ENCODE data around the gene CMTM3. TPM values are rescaled to one million over a fixed set of nuclear protein-coding genes. Genes with fewer than 3 reads are reported as not detected.

CMTM3 gene
- total and polyA plus RNA-seq, 2 of the 4 experiments (the other 2 are of a cell fraction), result 4.5 to 35.5 TPM

DNA sequence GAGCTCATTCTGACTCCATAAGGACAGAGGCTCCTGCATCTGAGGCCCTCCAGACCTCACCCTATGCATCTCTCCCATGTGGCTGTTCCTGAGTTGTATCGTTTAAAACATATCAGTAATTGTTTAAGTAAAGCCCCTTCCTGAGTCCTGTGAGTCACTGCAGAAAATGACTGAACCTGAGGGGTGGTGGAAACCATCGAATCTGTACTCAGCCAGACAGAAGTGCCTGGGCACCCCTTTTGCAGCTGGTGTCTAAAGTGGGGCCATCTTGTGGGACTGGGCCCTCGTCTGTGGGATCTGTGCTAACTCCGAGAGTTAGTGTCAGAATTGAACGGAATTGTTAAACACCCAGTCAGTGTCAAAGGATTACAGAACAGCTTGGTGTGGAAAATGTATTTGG is 25.4 kb downstream of the CMTM3 start:
- Histone ChIP-seq H3K9me3 (ENCODE audit: control insufficient read depth, insufficient read depth, low read length) (no peaks in the 10 kb centered on the region), H3K4ac (ENCODE audit: low read depth, low read length) (no peak overlapping the region)
- CTCF ChIA-PET, result interaction anchor here (0.6 kb wide), 2 partner anchors 31 to 138 kb away, joined by 4 to 6 read pairs; no protein-coding TSS in a partner anchor

More for the DNA sequence above, 25.4 kb downstream of the CMTM3 start:
- Histone ChIP-seq H3K14ac (replicated peaks; ENCODE audit: low read depth, low read length) (no peak overlapping the region), H3K9me1 (ENCODE audit: insufficient read depth, low read length) (peaks cover 6% of the 10 kb centered on the region), H4K91ac (ENCODE audit: insufficient read depth, low read depth, low read length) (no peak overlapping the region), H3K27ac (ENCODE audit: insufficient read depth, low read length) (no peak overlapping the region), H2BK15ac (ENCODE audit: low read depth, low read length) (no peak overlapping the region), H2AK9ac (replicated peaks; ENCODE audit: low read depth, low read length, poor library complexity) (no peak overlapping the region), H4K20me1 (ENCODE audit: insufficient read depth, low read length) (no peaks in the 10 kb centered on the region), H3K4me2 (ENCODE audit: low read depth, low read length) (no peak overlapping the region), H3K4me1 (ENCODE audit: control insufficient read depth, insufficient read depth, low read length) (peaks cover 4% of the 10 kb centered on the region), H2BK120ac (ENCODE audit: low read depth, low read length) (no peak overlapping the region), H2AFZ (replicated peaks; ENCODE audit: low read length, poor library complexity) (no peak overlapping the region), H2AK5ac (ENCODE audit: low read depth, low read length) (no peak overlapping the region), H4K5ac (ENCODE audit: low read depth, low read length) (no peak overlapping the region), H3K36me3 (ENCODE audit: control insufficient read depth, insufficient read depth, low read length) (no peaks in the 10 kb centered on the region), H3K18ac (ENCODE audit: low read depth, low read length) (no peak overlapping the region), H3K56ac (ENCODE audit: extremely low read depth, insufficient read depth, low read length) (no peak overlapping the region), H3K23ac (ENCODE audit: low read depth, low read length) (no peak overlapping the region), H3K9ac (ENCODE audit: low read depth, low read length) (no peak overlapping the region), H2BK20ac (ENCODE audit: low read depth, low read length) (no peak overlapping the region), H2BK5ac (ENCODE audit: low read depth, low read length, poor library complexity, severe bottlenecking) (no peak overlapping the region), H3K4me3 (ENCODE audit: insufficient read depth, low read depth, low read length) (no peak overlapping the region), H3K79me1 (ENCODE audit: low read depth in 1 of 2, low read length in 2 of 2) (no peaks in the 10 kb centered on the region), H4K8ac (ENCODE audit: low read depth in 2 of 2, low read length in 2 of 2) (no peak overlapping the region), H3K27me3 (ENCODE audit: control insufficient read depth, insufficient read depth, low read length) (no peaks in the 10 kb centered on the region)
- POLR2A ChIA-PET (ENCODE audit: unreplicated experiment), result no interaction called here
- intact Hi-C loops (cut with micrococcal nuclease) (no loop called here), in situ Hi-C loops (cut with MboI; ENCODE audit: low sequenced_read_pairs) (no loop called here), dilution Hi-C loops (cut with HindIII; ENCODE audit: low sequenced_read_pairs, unreplicated experiment) (no loop called here)
- DNase-seq, result no peak
- ATAC-seq (ENCODE audit: low read depth), result no peak
- 80% methylated on average over 1 of the region's 5 CpGs; no CpG with 5 or more reads in 1 of the 2 experiments for WGBS, 2 experiments (ENCODE audit: extremely low coverage in 2 of 2, insufficient read length in 1 of 2)
- BruUV-seq (replicated peaks), result no TSS peak
- TF ChIP-seq MAZ (IDR thresholded peaks at IDR 0.05; ENCODE audit: borderline replicate concordance, low read depth, low read length) (no peak), MXI1 (IDR thresholded peaks at IDR 0.05; ENCODE audit: borderline replicate concordance, low read depth, low read length) (no peak), CHD1 (IDR thresholded peaks at IDR 0.05; ENCODE audit: low read depth, low read length) (no peak), POLR2A (IDR thresholded peaks at IDR 0.05; ENCODE audit: low read depth, low read length) (no peak), RCOR1 (IDR thresholded peaks at IDR 0.05; ENCODE audit: insufficient replicate concordance, low read length) (no peak), RAD21 (IDR thresholded peaks at IDR 0.05; ENCODE audit: low read length) (no peak), RFX5 (IDR thresholded peaks at IDR 0.05; ENCODE audit: low read depth, low read length) (no peak), FOS (IDR thresholded peaks at IDR 0.05; ENCODE audit: low read depth, low read length) (no peak), NFE2L2 (IDR thresholded peaks at IDR 0.05; ENCODE audit: low read depth, low read length) (no peak), SMC3 (IDR thresholded peaks at IDR 0.05; ENCODE audit: low read depth, low read length) (no peak), BHLHE40 (IDR thresholded peaks at IDR 0.05; ENCODE audit: low read depth, low read length) (no peak), CEBPB (IDR thresholded peaks at IDR 0.05; ENCODE audit: low read depth, low read length) (no peak)
- TF ChIP-seq, protein P1, sequence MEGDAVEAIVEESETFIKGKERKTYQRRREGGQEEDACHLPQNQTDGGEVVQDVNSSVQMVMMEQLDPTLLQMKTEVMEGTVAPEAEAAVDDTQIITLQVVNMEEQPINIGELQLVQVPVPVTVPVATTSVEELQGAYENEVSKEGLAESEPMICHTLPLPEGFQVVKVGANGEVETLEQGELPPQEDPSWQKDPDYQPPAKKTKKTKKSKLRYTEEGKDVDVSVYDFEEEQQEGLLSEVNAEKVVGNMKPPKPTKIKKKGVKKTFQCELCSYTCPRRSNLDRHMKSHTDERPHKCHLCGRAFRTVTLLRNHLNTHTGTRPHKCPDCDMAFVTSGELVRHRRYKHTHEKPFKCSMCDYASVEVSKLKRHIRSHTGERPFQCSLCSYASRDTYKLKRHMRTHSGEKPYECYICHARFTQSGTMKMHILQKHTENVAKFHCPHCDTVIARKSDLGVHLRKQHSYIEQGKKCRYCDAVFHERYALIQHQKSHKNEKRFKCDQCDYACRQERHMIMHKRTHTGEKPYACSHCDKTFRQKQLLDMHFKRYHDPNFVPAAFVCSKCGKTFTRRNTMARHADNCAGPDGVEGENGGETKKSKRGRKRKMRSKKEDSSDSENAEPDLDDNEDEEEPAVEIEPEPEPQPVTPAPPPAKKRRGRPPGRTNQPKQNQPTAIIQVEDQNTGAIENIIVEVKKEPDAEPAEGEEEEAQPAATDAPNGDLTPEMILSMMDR (conservative IDR thresholded peaks at IDR 0.05; ENCODE audit: low read depth, low read length), result no peak
- TF ChIP-seq, protein P2, sequence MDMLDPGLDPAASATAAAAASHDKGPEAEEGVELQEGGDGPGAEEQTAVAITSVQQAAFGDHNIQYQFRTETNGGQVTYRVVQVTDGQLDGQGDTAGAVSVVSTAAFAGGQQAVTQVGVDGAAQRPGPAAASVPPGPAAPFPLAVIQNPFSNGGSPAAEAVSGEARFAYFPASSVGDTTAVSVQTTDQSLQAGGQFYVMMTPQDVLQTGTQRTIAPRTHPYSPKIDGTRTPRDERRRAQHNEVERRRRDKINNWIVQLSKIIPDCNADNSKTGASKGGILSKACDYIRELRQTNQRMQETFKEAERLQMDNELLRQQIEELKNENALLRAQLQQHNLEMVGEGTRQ (IDR thresholded peaks at IDR 0.05; ENCODE audit: low read depth, low read length), result no peak
- TF ChIP-seq, protein P3, sequence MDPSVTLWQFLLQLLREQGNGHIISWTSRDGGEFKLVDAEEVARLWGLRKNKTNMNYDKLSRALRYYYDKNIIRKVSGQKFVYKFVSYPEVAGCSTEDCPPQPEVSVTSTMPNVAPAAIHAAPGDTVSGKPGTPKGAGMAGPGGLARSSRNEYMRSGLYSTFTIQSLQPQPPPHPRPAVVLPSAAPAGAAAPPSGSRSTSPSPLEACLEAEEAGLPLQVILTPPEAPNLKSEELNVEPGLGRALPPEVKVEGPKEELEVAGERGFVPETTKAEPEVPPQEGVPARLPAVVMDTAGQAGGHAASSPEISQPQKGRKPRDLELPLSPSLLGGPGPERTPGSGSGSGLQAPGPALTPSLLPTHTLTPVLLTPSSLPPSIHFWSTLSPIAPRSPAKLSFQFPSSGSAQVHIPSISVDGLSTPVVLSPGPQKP (IDR thresholded peaks at IDR 0.05; ENCODE audit: borderline replicate concordance, low read depth, low read length), result no peak
